K562 (cell line): ENCODE data around the gene SOX12. TPM values are rescaled to one million over a fixed set of nuclear protein-coding genes. Genes with fewer than 3 reads are reported as not detected.

ENCODE experiments used
- ARID1B ChIP-seq: fragments of 450-650 bp; IDR thresholded peaks from 2 replicates; pipeline ENCODE4 v1.6.1; 2016; ENCODE audit warnings: antibody characterized with exemption, mild to moderate bottlenecking, inconsistent platforms
- BHLHE40 ChIP-seq: IDR thresholded peaks from 2 replicates; pipeline ENCODE4 v1.6.1; 2011; ENCODE audit warnings: low read length, improper control_type of control experiment
- CEBPG ChIP-seq, 3 experiments: fragments of 200-800 bp in 1 of 3; sonication (Bioruptor generic) in 1 of 3; sonication (generic) in 1 of 3; formaldehyde crosslinking in 1 of 3; IDR thresholded peaks in 2 of 3; conservative IDR thresholded peaks in 1 of 3; 2 replicates each; pipeline versions ENCODE4 v1.6.1 to v1.8.0; 2016 to 2022; ENCODE audit warnings: missing compliant biosample characterization in 2 of 3, missing genetic modification characterization in 2 of 3, mild to moderate bottlenecking in 1 of 3, missing genetic modification reagents in 1 of 3
- CGGBP1 ChIP-seq: fragments of 250-450 bp; sonication (Bioruptor Pico); IDR thresholded peaks from 2 replicates; pipeline ENCODE4 v1.9.0; 2021; ENCODE audit warnings: mild to moderate bottlenecking
- CHD2 ChIP-seq: IDR thresholded peaks from 2 replicates; pipeline ENCODE4 v1.6.1; 2011; ENCODE audit warnings: low read depth, low read length
- DEAF1 ChIP-seq: fragments of 450-650 bp; formaldehyde crosslinking; IDR thresholded peaks from 2 replicates; pipeline ENCODE4 v1.4.0; 2020; ENCODE audit warnings: mild to moderate bottlenecking, moderate library complexity
- HDAC6 ChIP-seq: IDR thresholded peaks from 2 replicates; pipeline ENCODE4 v1.6.1; 2012; ENCODE audit warnings: low read depth, mild to moderate bottlenecking, control low read depth, inconsistent platforms, low read length, moderate library complexity
- MXD1 ChIP-seq: fragments of 250-450 bp; sonication (Bioruptor Pico); IDR thresholded peaks from 2 replicates; pipeline ENCODE4 v1.8.0; 2021; ENCODE audit warnings: borderline replicate concordance, mild to moderate bottlenecking, moderate library complexity; ENCODE audit not compliant: poor library complexity, severe bottlenecking
- NRF1 ChIP-seq, 2 experiments: fragments of 450-650 bp; IDR thresholded peaks in 1 of 2; conservative IDR thresholded peaks in 1 of 2; 2 replicates each; pipeline ENCODE4 v1.6.1; 2014; ENCODE audit warnings: mild to moderate bottlenecking in 2 of 2
- RBM25 ChIP-seq: fragments of 200-400 bp; formaldehyde crosslinking; IDR thresholded peaks from 2 replicates; pipeline ENCODE4 v1.6.1; 2018; ENCODE audit warnings: low read length, low read depth, moderate library complexity; ENCODE audit not compliant: severe bottlenecking
- SUPT5H ChIP-seq: fragments of 450-650 bp; IDR thresholded peaks from 2 replicates; pipeline ENCODE4 v1.6.1; 2016
- TOE1 ChIP-seq, 2 experiments: fragments of 450-650 bp in 1 of 2; sonication (generic) in 1 of 2; formaldehyde crosslinking in 1 of 2; IDR thresholded peaks; 2 replicates each; pipeline versions ENCODE4 v1.7.1 to v1.8.0; 2016 to 2022; ENCODE audit warnings: borderline replicate concordance in 2 of 2, mild to moderate bottlenecking in 2 of 2, antibody characterized with exemption in 1 of 2, inconsistent platforms in 1 of 2, low read depth in 1 of 2, missing genetic modification reagents in 1 of 2, moderate library complexity in 1 of 2
- YY1 ChIP-seq, 3 experiments: IDR thresholded peaks; 2 replicates each; pipeline ENCODE4 v1.6.1; 2011; ENCODE audit warnings: low read length in 2 of 3, mild to moderate bottlenecking in 2 of 3, moderate library complexity in 2 of 3, borderline replicate concordance in 1 of 3, control low read depth in 1 of 3, low read depth in 1 of 3; ENCODE audit not compliant: insufficient read depth in 3 of 3, insufficient replicate concordance in 2 of 3, control insufficient read depth in 1 of 3, insufficient read length in 1 of 3; ENCODE audit errors: extremely low read depth in 1 of 3
- ZNF324 ChIP-seq: fragments of 250-450 bp; sonication (Bioruptor Pico); IDR thresholded peaks from 2 replicates; pipeline ENCODE4 v1.4.0; 2020; ENCODE audit warnings: mild to moderate bottlenecking
- polyA plus RNA-seq, 8 experiments: library from polyadenylated mRNA; depleted of rRNA in 4 of 8; stranded (reverse) in 5 of 8; unstranded in 3 of 8; fragments of >200 nt; fragmentation: Nextera tagmentation in 2 of 8; fragmentation: Illumina TruSeq in 1 of 8; extraction: Ambion mirVana in 2 of 8; extraction: Trizol in 1 of 8; gene quantifications; 2 replicates each; pipeline versions ENCODE4 v1.2.1 to v1.2.3, GENCODE V29; 2011 to 2014; ENCODE audit warnings: inconsistent platforms in 1 of 8, missing spikeins in 1 of 8
- total RNA-seq, 7 experiments: library from RNA; depleted of rRNA in 6 of 7; stranded (reverse); fragments of >200 nt in 6 of 7; fragmentation: Illumina TruSeq in 2 of 7; extraction: Trizol in 2 of 7; gene quantifications; 2 replicates each; pipeline versions ENCODE4 v1.2.1 to v1.2.3, GENCODE V29; 2011 to 2021; ENCODE audit warnings: low replicate concordance in 1 of 7
- TF ChIP-seq, protein P1 (sequence below): IDR thresholded peaks from 2 replicates; pipeline ENCODE4 v1.6.1; 2011; ENCODE audit warnings: borderline replicate concordance, low read depth, mild to moderate bottlenecking, moderate library complexity, low read length; ENCODE audit not compliant: insufficient read depth, poor library complexity, severe bottlenecking
- TF ChIP-seq, protein P2 (sequence below): fragments of 450-650 bp; IDR thresholded peaks from 2 replicates; pipeline ENCODE4 v1.7.1; 2018; ENCODE audit warnings: mild to moderate bottlenecking, low read depth; ENCODE audit not compliant: partially characterized antibody

SOX12 gene
- total and polyA plus RNA-seq, 9 of the 15 experiments (the other 6 are each of a cell fraction or from before 2014, with no cell fraction given): 0.42 to 26.3 (median 2.6) TPM

GRCh38 chr20:297098-297924, 28.0 kb upstream of the SOX12 start, which contains the start of gene ZCCHC3 (continued):
- TF ChIP-seq CHD2 (peak; percentile 79), RBM25 (peak; percentile 9), SUPT5H (peak; percentile 53), HDAC6 (0 out of 2 replicates have a peak, but pooled peaks have one; percentile 30), ARID1B (peak; percentile 45; the same call in 1 of the 2 replicates), YY1 (IDR thresholded peaks at IDR 0.05; ENCODE audit: borderline replicate concordance in 1 of 3, control insufficient read depth in 1 of 3, extremely low read depth in 1 of 3, insufficient read depth in 3 of 3, insufficient read length in 1 of 3, insufficient replicate concordance in 2 of 3, low read depth in 1 of 3, low read length in 2 of 3) (peak; percentile 79 to 95 (median 93)), ZNF324 (CRISPR knock-in tag) (0 out of 2 replicates have a peak, but pooled peaks have one; percentile 53), MXD1 (CRISPR knock-in tag) (no peak), CGGBP1 (CRISPR knock-in tag) (no peak), DEAF1 (CRISPR knock-in tag) (0 out of 2 replicates have a peak, but pooled peaks have one; percentile 8), TOE1 (IDR thresholded peaks at IDR 0.05; ENCODE audit: borderline replicate concordance) (peak; percentile 55; the same call in 1 of the 2 replicates), TOE1 (CRISPR knock-in tag; IDR thresholded peaks at IDR 0.05; ENCODE audit: borderline replicate concordance, low read depth) (no peak), NRF1 (conservative IDR thresholded peaks at IDR 0.05 in 1 of 2, IDR thresholded peaks at IDR 0.05 in 1 of 2) (peak; percentile 86 to 88), CEBPG (CRISPR knock-in tag; IDR thresholded peaks at IDR 0.05) (peak; percentile 69), CEBPG (tag; conservative IDR thresholded peaks at IDR 0.05 in 1 of 2, IDR thresholded peaks at IDR 0.05 in 1 of 2) (peak; percentile 79 to 88), BHLHE40 (peak; percentile 79)
- TF ChIP-seq, protein P1, sequence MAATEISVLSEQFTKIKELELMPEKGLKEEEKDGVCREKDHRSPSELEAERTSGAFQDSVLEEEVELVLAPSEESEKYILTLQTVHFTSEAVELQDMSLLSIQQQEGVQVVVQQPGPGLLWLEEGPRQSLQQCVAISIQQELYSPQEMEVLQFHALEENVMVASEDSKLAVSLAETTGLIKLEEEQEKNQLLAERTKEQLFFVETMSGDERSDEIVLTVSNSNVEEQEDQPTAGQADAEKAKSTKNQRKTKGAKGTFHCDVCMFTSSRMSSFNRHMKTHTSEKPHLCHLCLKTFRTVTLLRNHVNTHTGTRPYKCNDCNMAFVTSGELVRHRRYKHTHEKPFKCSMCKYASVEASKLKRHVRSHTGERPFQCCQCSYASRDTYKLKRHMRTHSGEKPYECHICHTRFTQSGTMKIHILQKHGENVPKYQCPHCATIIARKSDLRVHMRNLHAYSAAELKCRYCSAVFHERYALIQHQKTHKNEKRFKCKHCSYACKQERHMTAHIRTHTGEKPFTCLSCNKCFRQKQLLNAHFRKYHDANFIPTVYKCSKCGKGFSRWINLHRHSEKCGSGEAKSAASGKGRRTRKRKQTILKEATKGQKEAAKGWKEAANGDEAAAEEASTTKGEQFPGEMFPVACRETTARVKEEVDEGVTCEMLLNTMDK: peak; percentile 41
- TF ChIP-seq, protein P2, sequence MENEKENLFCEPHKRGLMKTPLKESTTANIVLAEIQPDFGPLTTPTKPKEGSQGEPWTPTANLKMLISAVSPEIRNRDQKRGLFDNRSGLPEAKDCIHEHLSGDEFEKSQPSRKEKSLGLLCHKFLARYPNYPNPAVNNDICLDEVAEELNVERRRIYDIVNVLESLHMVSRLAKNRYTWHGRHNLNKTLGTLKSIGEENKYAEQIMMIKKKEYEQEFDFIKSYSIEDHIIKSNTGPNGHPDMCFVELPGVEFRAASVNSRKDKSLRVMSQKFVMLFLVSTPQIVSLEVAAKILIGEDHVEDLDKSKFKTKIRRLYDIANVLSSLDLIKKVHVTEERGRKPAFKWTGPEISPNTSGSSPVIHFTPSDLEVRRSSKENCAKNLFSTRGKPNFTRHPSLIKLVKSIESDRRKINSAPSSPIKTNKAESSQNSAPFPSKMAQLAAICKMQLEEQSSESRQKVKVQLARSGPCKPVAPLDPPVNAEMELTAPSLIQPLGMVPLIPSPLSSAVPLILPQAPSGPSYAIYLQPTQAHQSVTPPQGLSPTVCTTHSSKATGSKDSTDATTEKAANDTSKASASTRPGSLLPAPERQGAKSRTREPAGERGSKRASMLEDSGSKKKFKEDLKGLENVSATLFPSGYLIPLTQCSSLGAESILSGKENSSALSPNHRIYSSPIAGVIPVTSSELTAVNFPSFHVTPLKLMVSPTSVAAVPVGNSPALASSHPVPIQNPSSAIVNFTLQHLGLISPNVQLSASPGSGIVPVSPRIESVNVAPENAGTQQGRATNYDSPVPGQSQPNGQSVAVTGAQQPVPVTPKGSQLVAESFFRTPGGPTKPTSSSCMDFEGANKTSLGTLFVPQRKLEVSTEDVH: peak; percentile 52
